Measurements from ENCODE around the gene ALOX12B. TPM values are rescaled to one million over a fixed set of nuclear protein-coding genes. Genes with fewer than 3 reads are reported as not detected.
"Not testable (repeated sequence)": the region's sequence is repeated elsewhere in the genome, so short reads cannot be mapped to it uniquely, and the experiment has no call there.

The ALOX12B gene
- polyA plus RNA-seq, 1 donor from 2014 or later, result 0.41 TPM

GRCh38 chr17:8041249-8041928 is 46.1 kb downstream of the ALOX12B start:
- Mint-ChIP-seq H3K9me3 (peaks cover 0 to 6% (median 0%) of the 10 kb centered on the region in 3 donors), H3K27me3 (peaks cover 27% of the 10 kb centered on the region), H3K4me1 (peaks cover 0 to 5% (median 1%) of the 10 kb centered on the region in 3 donors), H3K4me3 (no peak overlapping the region), H3K36me3 (no peaks in the 10 kb centered on the region), H3K27ac (peak overlapping the region in 1 of 3 donors; percentile 36)

GRCh38 chr17:8039611-8040168 is 47.8 kb downstream of the ALOX12B start:
- Mint-ChIP-seq H3K4me1 (peaks cover 0 to 5% (median 1%) of the 10 kb centered on the region in 3 donors), H3K4me3 (no peak overlapping the region), H3K27me3 (peaks cover 19% of the 10 kb centered on the region), H3K27ac (no peak overlapping the region), H3K36me3 (no peaks in the 10 kb centered on the region), H3K9me3 (peaks cover 0 to 6% (median 0%) of the 10 kb centered on the region in 3 donors)

GRCh38 chr17:8038954-8039610 is 48.4 kb downstream of the ALOX12B start, which contains the start of gene ALOX15B:
Gene ALOX15B (plus strand): TSS chr17:8039059. CDS start chr17:8039156, 97 bp downstream.
- Mint-ChIP-seq H3K4me3 (no peak within 1 kb of the TSS), H3K9me3 (peaks cover 0 to 6% (median 0%) of the 10 kb centered on the region in 3 donors), H3K4me1 (peaks cover 0 to 5% (median 1%) of the 10 kb centered on the region in 3 donors), H3K36me3 (no peaks in the 10 kb centered on the region), H3K27ac (peak within 1 kb of the TSS in 1 of 3 donors; percentile 10), H3K27me3 (peaks cover 19% of the 10 kb centered on the region)

GRCh38 chr17:8032442-8032841 is 55.1 kb downstream of the ALOX12B start:
- Mint-ChIP-seq H3K27ac (no peak overlapping the region), H3K4me3 (no peak overlapping the region), H3K4me1 (peaks cover 0 to 2% (median 0%) of the 10 kb centered on the region in 3 donors), H3K9me3 (peaks cover 0 to 6% (median 0%) of the 10 kb centered on the region in 3 donors), H3K27me3 (peaks cover 39% of the 10 kb centered on the region), H3K36me3 (no peaks in the 10 kb centered on the region)

GRCh38 chr17:8031950-8032349 is 55.6 kb downstream of the ALOX12B start:
- Mint-ChIP-seq H3K36me3 (no peaks in the 10 kb centered on the region), H3K27me3 (peaks cover 39% of the 10 kb centered on the region), H3K9me3 (peaks cover 0 to 4% (median 0%) of the 10 kb centered on the region in 3 donors), H3K4me1 (peaks cover 0 to 2% (median 0%) of the 10 kb centered on the region in 3 donors), H3K4me3 (no peak overlapping the region), H3K27ac (peak overlapping the region in 1 of 3 donors; percentile 44)

GRCh38 chr17:8031261-8031661 is 56.3 kb downstream of the ALOX12B start:
- H3K27ac Mint-ChIP-seq, result peak overlapping the region in 1 of 3 donors; percentile 44
- no peaks in the 10 kb centered on the region for H3K36me3 Mint-ChIP-seq
- peaks cover 39% of the 10 kb centered on the region for H3K27me3 Mint-ChIP-seq
- H3K4me1 Mint-ChIP-seq, result peaks cover 0 to 2% (median 0%) of the 10 kb centered on the region in 3 donors
- H3K4me3 Mint-ChIP-seq, result peak overlapping the region in 1 of 4 donors; percentile 9
- H3K9me3 Mint-ChIP-seq, result peaks cover 0 to 4% (median 0%) of the 10 kb centered on the region in 3 donors

- Mint-ChIP-seq H3K4me1 (peaks cover 0 to 2% (median 0%) of the 10 kb centered on the region in 3 donors), H3K27ac (no peak overlapping the region), H3K4me3 (peak overlapping the region in 1 of 4 donors; percentile 3), H3K9me3 (peaks cover 0 to 4% (median 0%) of the 10 kb centered on the region in 3 donors), H3K27me3 (peaks cover 47% of the 10 kb centered on the region), H3K36me3 (no peaks in the 10 kb centered on the region)
Measured at GRCh38 chr17:8029121-8029520, 58.4 kb downstream of the ALOX12B start.

- no peaks in the 10 kb centered on the region for H3K9me3 Mint-ChIP-seq
- H3K27me3 Mint-ChIP-seq, result peaks cover 42% of the 10 kb centered on the region
- H3K4me1 Mint-ChIP-seq, result peaks cover 0 to 2% (median 0%) of the 10 kb centered on the region in 3 donors
- H3K27ac Mint-ChIP-seq, result peak overlapping the region in 1 of 3 donors; percentile 39
- no peak overlapping the region for H3K4me3 Mint-ChIP-seq
- H3K36me3 Mint-ChIP-seq, result peaks cover 3% of the 10 kb centered on the region
Measured at GRCh38 chr17:8025176-8025911, 62.2 kb downstream of the ALOX12B start.

GRCh38 chr17:8024161-8024560 is 63.4 kb downstream of the ALOX12B start:
- H3K27me3 Mint-ChIP-seq, result peaks cover 44% of the 10 kb centered on the region

More at GRCh38 chr17:8024161-8024560, 63.4 kb downstream of the ALOX12B start:
- H3K4me3 Mint-ChIP-seq, H3K36me3 Mint-ChIP-seq, H3K4me1 Mint-ChIP-seq, H3K9me3 Mint-ChIP-seq, H3K27ac Mint-ChIP-seq: not testable (repeated sequence)

Other genes starting within 250 kb of the ALOX12B start
- not detected for gene TMEM88, start 232.7 kb downstream of the ALOX12B start, polyA plus RNA-seq
- 170 TPM for gene NAA38, start 230.2 kb downstream of the ALOX12B start, polyA plus RNA-seq
- gene CYB5D1, start 229.7 kb downstream of the ALOX12B start, polyA plus RNA-seq, result 8.0 TPM
- 2.4 TPM for gene CHD3, start 198.9 kb downstream of the ALOX12B start, polyA plus RNA-seq
- 3.1 TPM for gene RNF227, start 171.4 kb downstream of the ALOX12B start, polyA plus RNA-seq
- gene KCNAB3, start 157.9 kb downstream of the ALOX12B start, polyA plus RNA-seq, result 0.51 TPM
- gene TRAPPC1, start 155.8 kb downstream of the ALOX12B start, polyA plus RNA-seq, result 220 TPM
- gene CNTROB, start 155.5 kb downstream of the ALOX12B start, polyA plus RNA-seq, result 11.0 TPM
- 0.18 TPM for gene GUCY2D, start 85.1 kb downstream of the ALOX12B start, polyA plus RNA-seq
- not detected for gene ALOX15B, start 48.7 kb downstream of the ALOX12B start, polyA plus RNA-seq
- gene ALOXE3, start 30.8 kb upstream of the ALOX12B start, polyA plus RNA-seq, result not detected
- not detected for gene HES7, start 36.4 kb upstream of the ALOX12B start, polyA plus RNA-seq
- 12.6 TPM for gene PER1, start 64.7 kb upstream of the ALOX12B start, polyA plus RNA-seq
- gene VAMP2, start 75.2 kb upstream of the ALOX12B start, polyA plus RNA-seq, result 83.7 TPM
- 35.2 TPM for gene TMEM107, start 88.7 kb upstream of the ALOX12B start, polyA plus RNA-seq
- gene BORCS6, start 102.5 kb upstream of the ALOX12B start, polyA plus RNA-seq, result 30.0 TPM
- 0.34 TPM for gene AURKB, start 122.9 kb upstream of the ALOX12B start, polyA plus RNA-seq
- 35.1 TPM for gene CTC1, start 160.3 kb upstream of the ALOX12B start, polyA plus RNA-seq
- 15.5 TPM for gene PFAS, start 161.6 kb upstream of the ALOX12B start, polyA plus RNA-seq
- gene RANGRF, start 201.0 kb upstream of the ALOX12B start, polyA plus RNA-seq, result 67.4 TPM
- gene SLC25A35, start 207.7 kb upstream of the ALOX12B start, polyA plus RNA-seq, result 1.7 TPM
- not detected for gene ARHGEF15, start 222.5 kb upstream of the ALOX12B start, polyA plus RNA-seq

Measured in IgD-negative memory B cell (primary cell).